Tongue (tissue), 2 donors: ENCODE results near the gene IRAK1. TPM values are rescaled to one million over a fixed set of nuclear protein-coding genes. Genes with fewer than 3 reads are reported as not detected.
"Not testable (repeated sequence)": the region's sequence is repeated elsewhere in the genome, so short reads cannot be mapped to it uniquely, and the experiment has no call there.

Source experiments
- DNase-seq: peaks from one replicate; pipeline ENCODE4 v3.0.0-alpha.2; 2015
- total RNA-seq: library from RNA; depleted of rRNA; stranded (reverse); fragments of >200 nt; gene quantifications from one replicate; pipeline ENCODE4 v1.2.3, GENCODE V29; 2014

Gene IRAK1
- total RNA-seq, 1 donor from 2014 or later, result 20.4 TPM

DNA sequence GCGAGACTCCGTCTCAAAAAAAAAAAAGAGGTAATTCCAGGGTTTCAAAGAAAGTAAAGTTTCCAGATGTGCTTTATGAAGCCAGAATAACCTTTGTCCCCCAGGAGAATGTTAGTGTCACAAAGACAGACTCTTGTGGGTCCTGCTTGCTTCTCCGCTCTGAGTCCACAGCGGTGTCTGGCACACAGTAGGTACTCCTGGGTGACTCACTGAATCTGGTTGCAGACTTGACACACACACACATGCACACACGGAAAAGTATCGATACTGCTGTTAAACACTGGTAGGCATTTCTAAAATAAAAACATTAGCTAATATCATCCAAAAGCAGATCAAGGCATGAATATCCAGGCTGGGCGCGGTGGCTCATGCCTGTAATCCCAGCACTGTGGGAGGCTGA lies 24.2 kb downstream of the IRAK1 start:
- no peak for DNase-seq

DNA sequence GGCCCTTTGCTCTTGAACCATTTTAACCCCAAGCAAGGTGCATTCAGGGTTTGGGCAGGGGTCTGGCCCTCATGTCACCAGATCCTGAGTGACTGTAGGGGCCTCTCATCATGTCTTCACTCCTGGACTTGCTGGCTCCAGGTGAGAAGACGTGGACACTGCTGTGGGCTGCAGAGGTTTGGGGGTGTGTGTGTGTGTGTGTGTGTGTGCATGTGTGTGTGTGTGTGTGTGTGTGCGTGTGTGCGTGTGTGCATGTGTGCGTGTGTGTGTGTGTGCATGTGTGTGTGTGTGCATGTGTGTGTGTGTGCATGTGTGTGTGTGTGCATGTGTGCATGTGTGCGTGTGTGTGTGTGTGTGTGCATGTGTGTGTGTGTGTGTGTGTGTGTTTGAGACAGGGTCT lies 25.3 kb downstream of the IRAK1 start:
- DNase-seq, result not testable (repeated sequence)

DNA sequence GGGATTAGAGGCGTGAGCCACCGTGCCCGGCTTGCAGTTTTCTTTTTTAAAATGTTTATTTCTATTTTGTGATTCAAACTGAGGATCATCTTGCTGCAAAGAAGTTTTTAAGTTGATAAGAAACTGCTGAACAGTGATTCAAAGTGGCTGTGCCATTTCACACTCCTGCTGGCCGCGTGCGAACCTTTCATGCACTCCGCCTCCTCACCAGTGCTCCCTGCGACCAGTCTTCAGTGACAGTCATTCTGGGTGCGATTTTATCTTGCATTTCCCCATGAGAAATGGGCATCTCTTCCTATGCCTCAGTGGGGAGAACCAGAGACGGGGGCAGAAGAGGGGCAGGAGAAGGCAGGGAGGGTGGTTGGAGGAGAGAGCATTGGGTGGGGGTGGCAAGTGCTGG lies 25.7 kb downstream of the IRAK1 start:
- no peak for DNase-seq

GRCh38 chrX:153993079-153993478 lies 26.6 kb downstream of the IRAK1 start:
- DNase-seq, result no peak

GRCh38 chrX:153992180-153992579 lies 27.5 kb downstream of the IRAK1 start:
- no peak for DNase-seq

GRCh38 chrX:153991013-153991580 lies 28.6 kb downstream of the IRAK1 start:
- no peak for DNase-seq

- DNase-seq, result no peak
Observed at GRCh38 chrX:153989973-153990655, 29.6 kb downstream of the IRAK1 start.

- DNase-seq, result no peak
Observed at GRCh38 chrX:153988493-153988892, 31.2 kb downstream of the IRAK1 start.

GRCh38 chrX:153984351-153985178 lies 35.1 kb downstream of the IRAK1 start:
- no peak for DNase-seq

DNA sequence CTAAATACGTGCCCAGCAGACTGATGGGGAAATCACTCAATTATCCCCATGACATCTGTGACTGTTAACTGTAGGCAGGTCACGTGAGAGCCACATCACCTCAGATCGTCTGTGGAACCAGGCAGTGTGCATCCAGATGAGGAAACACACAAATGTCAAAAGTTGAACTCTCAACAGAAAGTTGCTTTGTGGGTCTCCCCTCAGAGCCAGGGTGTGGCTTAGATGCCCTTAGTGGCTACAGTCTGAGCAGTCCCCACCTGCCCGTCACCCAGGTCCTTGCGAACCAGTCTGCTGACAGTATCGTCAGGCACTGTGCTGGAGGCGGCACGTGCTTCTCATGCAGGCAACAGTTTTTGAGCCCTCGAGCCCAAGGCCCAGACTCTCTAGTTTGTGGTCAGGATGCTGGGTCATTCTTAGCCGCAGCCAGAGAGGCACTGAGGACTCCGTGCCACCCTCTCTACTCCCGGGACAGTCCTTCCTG lies 36.3 kb downstream of the IRAK1 start:
- no peak for DNase-seq

- DNase-seq, result peak; percentile 31
Observed at GRCh38 chrX:153981771-153982533, 37.8 kb downstream of the IRAK1 start.

- DNase-seq, result no peak
Observed at GRCh38 chrX:153981231-153981630, 38.5 kb downstream of the IRAK1 start.

DNA sequence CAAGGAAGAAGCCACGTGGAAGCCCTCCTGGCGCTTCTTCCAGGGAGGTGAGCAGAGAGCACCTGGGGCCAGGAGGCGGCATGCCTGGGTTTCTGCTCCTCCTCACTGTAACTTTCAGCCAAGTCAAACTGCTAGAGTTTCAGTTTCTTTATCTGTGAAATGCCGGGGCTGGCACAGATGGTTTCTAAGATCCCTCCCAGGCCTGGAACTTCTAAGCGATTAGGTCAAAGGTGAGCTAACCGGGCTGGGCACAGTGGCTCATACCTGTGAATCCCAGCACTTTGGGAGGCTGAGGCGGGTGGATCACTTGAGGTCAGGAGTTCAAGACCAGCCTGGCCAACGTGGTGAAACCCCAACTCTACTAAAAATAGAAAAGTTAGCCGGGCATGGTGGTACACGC lies 39.3 kb downstream of the IRAK1 start:
- not testable (repeated sequence) for DNase-seq

GRCh38 chrX:153974726-153975286 lies 44.9 kb downstream of the IRAK1 start:
- DNase-seq, result no peak

DNA sequence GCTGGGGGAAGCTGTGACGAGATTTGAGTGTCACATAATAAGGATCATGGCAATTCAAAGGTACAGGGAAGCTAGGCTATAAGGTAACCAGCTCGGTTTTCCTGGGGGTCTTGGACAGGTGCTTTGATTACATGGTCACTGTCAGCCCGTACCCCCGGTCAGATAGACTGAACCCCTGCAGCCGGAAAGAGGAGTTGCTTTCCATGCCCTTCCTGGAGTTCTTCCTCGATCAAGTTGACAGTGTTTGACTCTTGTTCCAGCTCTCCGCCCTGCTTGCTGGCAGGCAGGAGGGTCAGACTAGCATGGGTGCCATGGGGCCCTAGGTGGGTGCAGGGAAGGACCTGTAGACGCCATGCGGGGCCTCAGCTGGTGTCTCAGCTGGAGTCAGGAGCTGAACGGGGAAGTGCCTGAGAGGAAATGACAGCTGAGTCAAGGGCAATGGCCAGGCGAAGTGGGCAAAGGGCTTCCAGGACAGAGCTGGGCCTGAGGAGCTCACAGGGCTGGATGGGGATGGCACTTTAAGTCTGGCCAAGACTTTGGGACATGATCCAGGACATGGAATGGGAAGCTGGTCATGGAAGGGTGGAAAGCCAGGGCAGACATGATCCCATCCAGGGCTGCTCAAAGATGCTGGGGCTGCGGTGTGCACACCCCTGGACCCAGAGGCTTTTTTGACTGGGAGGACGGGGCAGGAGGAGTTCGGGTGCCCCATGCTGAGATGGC lies 45.5 kb downstream of the IRAK1 start:
- DNase-seq, result no peak

DNA sequence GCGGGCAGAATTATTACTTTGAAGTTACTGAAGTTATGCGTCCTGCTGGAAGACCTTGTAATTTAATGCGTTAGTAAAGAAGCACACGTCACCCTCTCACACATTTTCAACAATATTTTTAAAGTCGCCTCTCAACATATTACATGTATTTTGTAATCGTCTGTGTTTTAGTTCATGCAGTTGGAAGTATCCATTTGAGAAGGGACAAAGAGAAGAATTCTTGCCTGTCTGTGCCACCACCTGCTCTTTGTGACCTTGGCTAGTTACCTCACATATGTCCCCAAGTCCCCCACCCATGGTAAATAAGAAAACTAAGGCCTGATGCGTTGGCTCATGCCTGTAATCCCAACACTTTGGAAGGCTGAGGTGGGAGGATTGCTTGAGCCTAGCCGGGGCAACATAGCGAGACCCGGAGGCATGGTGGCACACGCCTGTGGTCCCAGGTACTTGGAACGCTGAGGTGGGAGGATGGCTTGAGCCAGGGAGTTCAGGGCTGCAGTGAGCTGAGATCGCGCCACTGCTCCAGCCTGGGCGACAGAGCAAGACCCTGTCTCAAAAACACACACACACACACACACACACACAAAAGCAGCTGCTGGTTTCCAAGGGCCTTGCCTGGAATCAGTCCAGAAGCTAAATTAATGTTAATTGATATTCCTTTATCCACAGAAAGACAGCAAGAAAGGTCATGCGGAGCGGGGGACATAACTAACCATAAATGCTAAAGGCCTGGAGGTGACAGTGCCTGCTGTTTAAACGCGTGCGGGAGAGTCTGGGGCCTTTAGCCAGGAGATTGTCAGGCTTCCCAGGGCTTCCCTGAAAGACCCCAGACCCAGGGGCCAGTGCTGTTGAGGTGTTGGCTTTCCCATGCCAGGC lies 46.3 kb downstream of the IRAK1 start:
- DNase-seq, result no peak

GRCh38 chrX:153972368-153973126 lies 47.2 kb downstream of the IRAK1 start, which contains the start of gene TMEM187:
TMEM187 (plus strand) TSS chrX:153972754; CDS start chrX:153982063, 9,309 bp downstream.
- peak; percentile 95 for DNase-seq

GRCh38 chrX:153971450-153972367 lies 48.0 kb downstream of the IRAK1 start, which contains the start of gene HCFC1:
HCFC1 (minus strand) TSS chrX:153971818; CDS start chrX:153970840, 978 bp downstream.
- DNase-seq, result peak; percentile 97
